Stimulated activated memory B cell treated with anti-CD40 and anti-IgM and Interleukin-4, amounts not matched to agents 10 μg/mL and 1 μg/mL and 100 μg/mL, for 72 hours (primary cell): Measurements from ENCODE around the gene GNG12.

Source experiments
- ATAC-seq: fragments of 150-1000 bp; cut with Tn5 transposase; 2 replicates; pipeline ENCODE4 v1.10.0; 2021
- H3K27ac Mint-ChIP-seq: one replicate; pipeline ENCODE4 v1.8.0; 2022; ENCODE audit warnings: mild to moderate bottlenecking, mixed read lengths
- H3K27me3 Mint-ChIP-seq: one replicate; pipeline ENCODE4 v1.8.0; 2022; ENCODE audit warnings: mixed read lengths
- H3K36me3 Mint-ChIP-seq: one replicate; pipeline ENCODE4 v1.8.0; 2022; ENCODE audit warnings: mixed read lengths
- H3K4me1 Mint-ChIP-seq: one replicate; pipeline ENCODE4 v1.8.0; 2022; ENCODE audit warnings: mixed read lengths
- H3K4me3 Mint-ChIP-seq: one replicate; pipeline ENCODE4 v1.8.0; 2022; ENCODE audit warnings: mild to moderate bottlenecking, moderate library complexity, mixed read lengths
- H3K9me3 Mint-ChIP-seq: one replicate; pipeline ENCODE4 v1.8.0; 2022; ENCODE audit warnings: mixed read lengths

Gene GNG12

GRCh38 chr1:67690411-67690810 is 142.9 kb downstream of the GNG12 start:
- no peak for ATAC-seq
- Mint-ChIP-seq H3K27ac (no peak overlapping the region), H3K4me1 (peaks cover 12% of the 10 kb centered on the region), H3K9me3 (no peaks in the 10 kb centered on the region), H3K27me3 (no peaks in the 10 kb centered on the region), H3K4me3 (no peak overlapping the region), H3K36me3 (peaks cover 12% of the 10 kb centered on the region)

GRCh38 chr1:67690018-67690363 is 143.3 kb downstream of the GNG12 start:
- ATAC-seq: no peak
- no peak overlapping the region for H3K27ac Mint-ChIP-seq
- H3K9me3 Mint-ChIP-seq: no peaks in the 10 kb centered on the region
- H3K27me3 Mint-ChIP-seq: no peaks in the 10 kb centered on the region
- peaks cover 12% of the 10 kb centered on the region for H3K4me1 Mint-ChIP-seq
- peaks cover 12% of the 10 kb centered on the region for H3K36me3 Mint-ChIP-seq
- no peak overlapping the region for H3K4me3 Mint-ChIP-seq

GRCh38 chr1:67689267-67690017 is 143.8 kb downstream of the GNG12 start:
- H3K27ac Mint-ChIP-seq: no peak overlapping the region
- no peak overlapping the region for H3K4me3 Mint-ChIP-seq

GRCh38 chr1:67688526-67689219 is 144.6 kb downstream of the GNG12 start:
- Mint-ChIP-seq H3K9me3 (no peaks in the 10 kb centered on the region), H3K27me3 (no peaks in the 10 kb centered on the region), H3K36me3 (peaks cover 12% of the 10 kb centered on the region), H3K4me1 (peaks cover 21% of the 10 kb centered on the region), H3K4me3 (no peak overlapping the region), H3K27ac (no peak overlapping the region)
- no peak for ATAC-seq

More at GRCh38 chr1:67689267-67690017, 143.8 kb downstream of the GNG12 start:
- no peaks in the 10 kb centered on the region for H3K27me3 Mint-ChIP-seq
- peaks cover 13% of the 10 kb centered on the region for H3K4me1 Mint-ChIP-seq
- peaks cover 12% of the 10 kb centered on the region for H3K36me3 Mint-ChIP-seq
- ATAC-seq: no peak
- no peaks in the 10 kb centered on the region for H3K9me3 Mint-ChIP-seq

GRCh38 chr1:67687649-67688048 is 145.6 kb downstream of the GNG12 start:
- no peaks in the 10 kb centered on the region for H3K27me3 Mint-ChIP-seq
- no peaks in the 10 kb centered on the region for H3K9me3 Mint-ChIP-seq
- ATAC-seq: no peak
- H3K4me1 Mint-ChIP-seq: peaks cover 25% of the 10 kb centered on the region
- no peak overlapping the region for H3K4me3 Mint-ChIP-seq
- H3K27ac Mint-ChIP-seq: no peak overlapping the region
- peaks cover 12% of the 10 kb centered on the region for H3K36me3 Mint-ChIP-seq

GRCh38 chr1:67687198-67687545 is 146.1 kb downstream of the GNG12 start:
- peak overlapping the region; percentile 78 for H3K27ac Mint-ChIP-seq
- no peaks in the 10 kb centered on the region for H3K9me3 Mint-ChIP-seq
- ATAC-seq: no peak
- H3K27me3 Mint-ChIP-seq: no peaks in the 10 kb centered on the region
- peaks cover 12% of the 10 kb centered on the region for H3K36me3 Mint-ChIP-seq
- peak overlapping the region; percentile 90 for H3K4me3 Mint-ChIP-seq
- peaks cover 25% of the 10 kb centered on the region for H3K4me1 Mint-ChIP-seq

GRCh38 chr1:67686267-67687197 is 146.7 kb downstream of the GNG12 start:
- Mint-ChIP-seq H3K4me3 (peak overlapping the region; percentile 90), H3K36me3 (peaks cover 12% of the 10 kb centered on the region), H3K27ac (peak overlapping the region; percentile 78), H3K27me3 (no peaks in the 10 kb centered on the region), H3K4me1 (peaks cover 25% of the 10 kb centered on the region), H3K9me3 (no peaks in the 10 kb centered on the region)
- ATAC-seq: peak; percentile 1

GRCh38 chr1:67685558-67686266 is 147.6 kb downstream of the GNG12 start:
- peaks cover 12% of the 10 kb centered on the region for H3K36me3 Mint-ChIP-seq
- H3K4me1 Mint-ChIP-seq: peaks cover 25% of the 10 kb centered on the region
- H3K4me3 Mint-ChIP-seq: peak overlapping the region; percentile 90
- H3K27ac Mint-ChIP-seq: peak overlapping the region; percentile 78
- no peaks in the 10 kb centered on the region for H3K27me3 Mint-ChIP-seq
- no peaks in the 10 kb centered on the region for H3K9me3 Mint-ChIP-seq
- ATAC-seq: peak; percentile 49

GRCh38 chr1:67685067-67685557 is 148.2 kb downstream of the GNG12 start, which contains the start of gene GADD45A:
TSS of gene GADD45A (plus strand) at chr1:67685201. CDS start at chr1:67685495, 294 bp downstream.
- Mint-ChIP-seq H3K4me1 (peaks cover 25% of the 10 kb centered on the region), H3K36me3 (peaks cover 12% of the 10 kb centered on the region), H3K9me3 (no peaks in the 10 kb centered on the region), H3K27ac (peak within 1 kb of the TSS; percentile 78), H3K27me3 (no peaks in the 10 kb centered on the region), H3K4me3 (peak within 1 kb of the TSS; percentile 90)
- ATAC-seq: peak; percentile 97

- no peak for ATAC-seq
Observed at GRCh38 chr1:67684526-67685066, 148.7 kb downstream of the GNG12 start.

GRCh38 chr1:67683766-67684525 is 149.3 kb downstream of the GNG12 start:
- H3K4me3 Mint-ChIP-seq: peak overlapping the region; percentile 90
- H3K36me3 Mint-ChIP-seq: peaks cover 12% of the 10 kb centered on the region
- H3K27ac Mint-ChIP-seq: peak overlapping the region; percentile 78
- ATAC-seq: no peak
- no peaks in the 10 kb centered on the region for H3K9me3 Mint-ChIP-seq
- H3K4me1 Mint-ChIP-seq: peaks cover 25% of the 10 kb centered on the region
- H3K27me3 Mint-ChIP-seq: no peaks in the 10 kb centered on the region

More at GRCh38 chr1:67684526-67685066, 148.7 kb downstream of the GNG12 start:
- Mint-ChIP-seq H3K4me1 (peaks cover 25% of the 10 kb centered on the region), H3K27me3 (no peaks in the 10 kb centered on the region), H3K27ac (peak overlapping the region; percentile 78), H3K4me3 (peak overlapping the region; percentile 90), H3K9me3 (no peaks in the 10 kb centered on the region), H3K36me3 (peaks cover 12% of the 10 kb centered on the region)

GRCh38 chr1:67683316-67683715 is 150.0 kb downstream of the GNG12 start:
- ATAC-seq: no peak
- no peaks in the 10 kb centered on the region for H3K27me3 Mint-ChIP-seq
- H3K27ac Mint-ChIP-seq: no peak overlapping the region
- no peaks in the 10 kb centered on the region for H3K9me3 Mint-ChIP-seq
- H3K4me3 Mint-ChIP-seq: no peak overlapping the region
- peaks cover 7% of the 10 kb centered on the region for H3K36me3 Mint-ChIP-seq
- H3K4me1 Mint-ChIP-seq: peaks cover 25% of the 10 kb centered on the region

GRCh38 chr1:67682659-67683197 is 150.5 kb downstream of the GNG12 start:
- Mint-ChIP-seq H3K9me3 (no peaks in the 10 kb centered on the region), H3K36me3 (peaks cover 3% of the 10 kb centered on the region), H3K27me3 (no peaks in the 10 kb centered on the region), H3K27ac (no peak overlapping the region), H3K4me1 (peaks cover 25% of the 10 kb centered on the region), H3K4me3 (no peak overlapping the region)
- ATAC-seq: no peak
